Measurements from ENCODE around the gene MAP2K5. TPM values are rescaled to one million over a fixed set of nuclear protein-coding genes. Genes with fewer than 3 reads are reported as not detected.
A peak's percentile ranks its signal among the peaks of the same experiment; 100 is the strongest.

MAP2K5 gene
- total RNA-seq, 1 donor from 2014 or later: 30.7 TPM

GRCh38 chr15:67833710-67834511 is 291.4 kb downstream of the MAP2K5 start:
- no peak overlapping the region for H3K27ac Mint-ChIP-seq
- H3K4me3 Mint-ChIP-seq (ENCODE audit: low read depth): peak overlapping the region; percentile 69
- H3K27me3 Mint-ChIP-seq: peaks cover 93% of the 10 kb centered on the region
- peaks cover 19% of the 10 kb centered on the region for H3K4me1 Mint-ChIP-seq (ENCODE audit: low read depth)
- H3K9me3 Mint-ChIP-seq (ENCODE audit: low read depth): no peaks in the 10 kb centered on the region
- no peaks in the 10 kb centered on the region for H3K36me3 Mint-ChIP-seq (ENCODE audit: insufficient read depth)
- DNase-seq (ENCODE audit: low spot score, unreplicated experiment): no peak
- peak; percentile 60 for TF ChIP-seq CTCF (IDR thresholded peaks at IDR 0.05; ENCODE audit: unreplicated experiment)

GRCh38 chr15:67834581-67835296 is 292.2 kb downstream of the MAP2K5 start:
- no peak overlapping the region for H3K27ac Mint-ChIP-seq
- H3K4me1 Mint-ChIP-seq (ENCODE audit: low read depth): peaks cover 18% of the 10 kb centered on the region
- no peaks in the 10 kb centered on the region for H3K9me3 Mint-ChIP-seq (ENCODE audit: low read depth)
- TF ChIP-seq CTCF (IDR thresholded peaks at IDR 0.05; ENCODE audit: unreplicated experiment): no peak
- peak overlapping the region; percentile 68 for H3K4me3 Mint-ChIP-seq (ENCODE audit: low read depth)
- DNase-seq (ENCODE audit: low spot score, unreplicated experiment): no peak
- H3K36me3 Mint-ChIP-seq (ENCODE audit: insufficient read depth): no peaks in the 10 kb centered on the region
- peaks cover 86% of the 10 kb centered on the region for H3K27me3 Mint-ChIP-seq

GRCh38 chr15:67835297-67836133 is 293.0 kb downstream of the MAP2K5 start:
- Mint-ChIP-seq H3K27ac (peak overlapping the region; percentile 77), H3K36me3 (ENCODE audit: insufficient read depth) (peaks cover 2% of the 10 kb centered on the region), H3K4me1 (ENCODE audit: low read depth) (peaks cover 18% of the 10 kb centered on the region), H3K4me3 (ENCODE audit: low read depth) (peak overlapping the region; percentile 68), H3K27me3 (peaks cover 80% of the 10 kb centered on the region), H3K9me3 (ENCODE audit: low read depth) (no peaks in the 10 kb centered on the region)
- DNase-seq (ENCODE audit: low spot score, unreplicated experiment): no peak
- no peak for TF ChIP-seq CTCF (IDR thresholded peaks at IDR 0.05; ENCODE audit: unreplicated experiment)

- TF ChIP-seq CTCF (IDR thresholded peaks at IDR 0.05; ENCODE audit: unreplicated experiment): no peak
- DNase-seq (ENCODE audit: low spot score, unreplicated experiment): no peak
- H3K9me3 Mint-ChIP-seq (ENCODE audit: low read depth): no peaks in the 10 kb centered on the region
- H3K36me3 Mint-ChIP-seq (ENCODE audit: insufficient read depth): peaks cover 2% of the 10 kb centered on the region
- H3K4me1 Mint-ChIP-seq (ENCODE audit: low read depth): peaks cover 20% of the 10 kb centered on the region
- peak overlapping the region; percentile 77 for H3K27ac Mint-ChIP-seq
- H3K27me3 Mint-ChIP-seq: peaks cover 76% of the 10 kb centered on the region
- H3K4me3 Mint-ChIP-seq (ENCODE audit: low read depth): peak overlapping the region; percentile 53
Measured at GRCh38 chr15:67836134-67836455, 293.6 kb downstream of the MAP2K5 start.

GRCh38 chr15:67836477-67836876 is 294.0 kb downstream of the MAP2K5 start:
- H3K4me1 Mint-ChIP-seq (ENCODE audit: low read depth): peaks cover 24% of the 10 kb centered on the region
- no peak overlapping the region for H3K27ac Mint-ChIP-seq
- DNase-seq (ENCODE audit: low spot score, unreplicated experiment): no peak
- peak overlapping the region; percentile 53 for H3K4me3 Mint-ChIP-seq (ENCODE audit: low read depth)
- H3K9me3 Mint-ChIP-seq (ENCODE audit: low read depth): no peaks in the 10 kb centered on the region
- peak; percentile 84 for TF ChIP-seq CTCF (IDR thresholded peaks at IDR 0.05; ENCODE audit: unreplicated experiment)
- peaks cover 2% of the 10 kb centered on the region for H3K36me3 Mint-ChIP-seq (ENCODE audit: insufficient read depth)
- peaks cover 73% of the 10 kb centered on the region for H3K27me3 Mint-ChIP-seq
